ENCODE results near the gene HEATR3. TPM values are rescaled to one million over a fixed set of nuclear protein-coding genes. Genes with fewer than 3 reads are reported as not detected.

The HEATR3 gene
- total and polyA plus RNA-seq, 2 of the 13 experiments (the other 11 are each of a cell fraction or from before 2014, with no cell fraction given), result 22.4 to 52.4 TPM

DNA sequence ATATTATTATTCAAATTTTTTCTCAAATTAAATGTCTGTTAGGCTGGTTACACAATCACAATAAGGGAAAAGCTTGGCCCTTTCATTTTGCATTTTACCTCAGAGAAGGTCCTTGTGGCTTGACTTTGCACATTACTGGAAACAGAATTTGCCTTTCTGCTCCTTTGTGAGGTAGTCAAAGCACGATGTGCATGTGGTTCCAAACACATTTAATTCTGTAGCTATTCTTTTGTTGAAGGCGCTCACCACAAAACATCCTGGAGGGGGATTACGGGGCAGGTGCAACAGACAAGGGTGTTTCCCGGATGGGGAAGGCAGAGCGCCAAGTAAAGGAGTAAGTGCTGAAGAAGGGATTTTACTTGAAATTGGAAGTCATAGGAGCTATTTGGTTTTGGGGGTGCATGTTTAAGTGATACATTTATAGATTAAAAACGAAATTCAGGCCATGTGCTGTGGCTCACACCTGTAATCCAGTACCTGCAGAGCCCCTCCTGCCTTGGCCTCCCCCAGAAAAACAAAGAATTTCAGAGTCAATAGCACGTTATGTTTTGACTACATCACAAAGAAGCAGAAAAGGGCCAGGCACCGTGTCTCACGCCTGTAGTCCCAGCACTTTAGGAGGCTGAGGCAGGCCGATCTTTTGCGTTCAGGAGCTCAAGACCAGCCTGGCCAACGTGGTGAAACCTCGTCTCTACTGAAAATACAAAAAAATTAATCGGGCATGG lies 56.1 kb downstream of the HEATR3 start (continued):
- TF ChIP-seq SOX13 (IDR thresholded peaks at IDR 0.05) (no peak), SOX13 (CRISPR knock-in tag; conservative IDR thresholded peaks at IDR 0.05 in 1 of 2, IDR thresholded peaks at IDR 0.05 in 1 of 2) (no peak), ZNF180 (CRISPR knock-in tag; IDR thresholded peaks at IDR 0.05; ENCODE audit: borderline replicate concordance, low read depth) (no peak), ZNF746 (CRISPR knock-in tag; IDR thresholded peaks at IDR 0.05) (no peak)

DNA sequence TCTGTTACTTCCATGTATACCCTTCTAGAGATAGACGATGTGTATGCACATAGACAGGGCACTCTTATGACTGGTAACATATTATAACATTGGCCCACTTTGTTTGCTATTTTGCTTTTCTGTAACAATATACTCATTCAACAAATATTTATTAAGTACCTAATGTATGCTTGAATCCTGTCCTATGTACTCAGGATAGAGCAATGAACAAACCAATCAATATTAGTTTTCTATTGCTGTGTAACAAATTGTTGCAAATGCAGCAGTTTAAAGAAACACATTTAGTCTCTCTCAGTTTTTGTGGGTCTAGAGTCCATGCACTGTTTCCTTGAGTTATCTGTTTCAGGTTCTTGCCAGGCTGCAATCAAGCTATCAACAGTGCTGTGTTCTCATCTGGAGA lies 57.6 kb downstream of the HEATR3 start:
- Histone ChIP-seq H3K27ac (ENCODE audit: extremely low read length, insufficient read depth, low read length) (no peak overlapping the region), H3K27me3 (ENCODE audit: control insufficient read depth in 1 of 2, insufficient read depth in 2 of 2, low read length in 2 of 2) (no peaks in the 10 kb centered on the region), H4K20me1 (ENCODE audit: insufficient read depth, low read length) (no peaks in the 10 kb centered on the region), H3K4me3 (replicated peaks in 1 of 3; ENCODE audit: insufficient read depth in 1 of 3, low read depth in 2 of 3, low read length in 3 of 3) (no peak overlapping the region), H3K9me3 (ENCODE audit: low read length) (no peaks in the 10 kb centered on the region), H3K4me1 (ENCODE audit: insufficient read depth, low read length) (peaks cover 17% of the 10 kb centered on the region), H3K79me2 (ENCODE audit: insufficient read depth, low read length) (no peaks in the 10 kb centered on the region), H3K9ac (ENCODE audit: insufficient read depth, low read depth, low read length) (no peak overlapping the region), H2AFZ (ENCODE audit: low read length) (no peak overlapping the region), H3K4me2 (ENCODE audit: low read depth, low read length) (no peak overlapping the region), H3K36me3 (replicated peaks in 1 of 2; ENCODE audit: control insufficient read depth in 1 of 2, insufficient read depth in 2 of 2, low read length in 2 of 2) (no peaks in the 10 kb centered on the region)
- in situ Hi-C loops (cut with HindIII; ENCODE audit: extremely low pct_ligation_motif_present, low pct_unique_long_range_greater_than_20kb), result no loop called here
- ChIA-PET POLR2A (no interaction called here), CTCF (ENCODE audit: low intra/inter-chr PET ratio, low total read pairs) (no interaction called here)
- TF ChIP-seq, protein P1, sequence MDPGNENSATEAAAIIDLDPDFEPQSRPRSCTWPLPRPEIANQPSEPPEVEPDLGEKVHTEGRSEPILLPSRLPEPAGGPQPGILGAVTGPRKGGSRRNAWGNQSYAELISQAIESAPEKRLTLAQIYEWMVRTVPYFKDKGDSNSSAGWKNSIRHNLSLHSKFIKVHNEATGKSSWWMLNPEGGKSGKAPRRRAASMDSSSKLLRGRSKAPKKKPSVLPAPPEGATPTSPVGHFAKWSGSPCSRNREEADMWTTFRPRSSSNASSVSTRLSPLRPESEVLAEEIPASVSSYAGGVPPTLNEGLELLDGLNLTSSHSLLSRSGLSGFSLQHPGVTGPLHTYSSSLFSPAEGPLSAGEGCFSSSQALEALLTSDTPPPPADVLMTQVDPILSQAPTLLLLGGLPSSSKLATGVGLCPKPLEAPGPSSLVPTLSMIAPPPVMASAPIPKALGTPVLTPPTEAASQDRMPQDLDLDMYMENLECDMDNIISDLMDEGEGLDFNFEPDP (CRISPR knock-in tag; conservative IDR thresholded peaks at IDR 0.05), result no peak
- TF ChIP-seq POLR2AphosphoS5 (IDR thresholded peaks at IDR 0.05; ENCODE audit: low read depth, low read length) (no peak), HHEX (CRISPR knock-in tag; IDR thresholded peaks at IDR 0.05) (peak; percentile 69), MAFF (IDR thresholded peaks at IDR 0.05; ENCODE audit: low read depth, low read length) (peak; percentile 35; the same call in 1 of the 2 replicates), TBX3 (IDR thresholded peaks at IDR 0.05; ENCODE audit: borderline replicate concordance) (peak; percentile 78; the same call in 1 of the 2 replicates), MAFK (conservative IDR thresholded peaks at IDR 0.05 in 1 of 2, IDR thresholded peaks at IDR 0.05 in 1 of 2; ENCODE audit: low read length in 2 of 2) (peak in 1 of 2 experiments; percentile 26; a peak in 1 of 4 replicates)
- intact Hi-C loops (cut with micrococcal nuclease; ENCODE audit: unreplicated experiment), result no loop called here
- BruUV-seq (replicated peaks), result no TSS peak
- DNase-seq (ENCODE audit: low spot score), result no peak
- FAIRE-seq, result no peak
- WGBS (ENCODE audit: low lambda C conversion rate), result 3% methylated on average over 1 of the region's 1 CpG
- ATAC-seq, result peak; percentile 74

Data from HepG2 (cell line).